Activated CD4-positive, alpha-beta memory T cell treated with anti-CD3 and anti-CD28 coated beads for 36 hours (primary cell): ENCODE results near the gene PURA. TPM values are rescaled to one million over a fixed set of nuclear protein-coding genes. Genes with fewer than 3 reads are reported as not detected.
A peak's percentile ranks its signal among the peaks of the same experiment; 100 is the strongest.

Source experiments
- CTCF ChIA-PET: fragments of 350-600 bp; sonication (Branson Sonifier 250); formaldehyde crosslinking; loops from one replicate; lab custom pipeline; 2021; ENCODE audit warnings: antibody characterized with exemption, inconsistent platforms; lab: Charles Lee
- POLR2A ChIA-PET: fragments of 350-600 bp; sonication (Branson Sonifier 250); formaldehyde crosslinking; loops from one replicate; lab custom pipeline; 2021; ENCODE audit warnings: antibody characterized with exemption; lab: Charles Lee
- DNase-seq: peaks from one replicate; pipeline ENCODE4 v3.0.0-alpha.2; 2020
- H3K27ac Mint-ChIP-seq: one replicate; pipeline ENCODE4 v1.8.0; 2021; ENCODE audit warnings: mixed read lengths
- H3K27me3 Mint-ChIP-seq: one replicate; pipeline ENCODE4 v1.8.0; 2021; ENCODE audit warnings: mixed read lengths
- H3K36me3 Mint-ChIP-seq: one replicate; pipeline ENCODE4 v1.8.0; 2021; ENCODE audit warnings: mixed read lengths
- H3K4me1 Mint-ChIP-seq: one replicate; pipeline ENCODE4 v1.8.0; 2021; ENCODE audit warnings: low read depth, mixed read lengths
- H3K4me3 Mint-ChIP-seq: one replicate; pipeline ENCODE4 v1.8.0; 2021; ENCODE audit warnings: mild to moderate bottlenecking, mixed read lengths
- H3K9me3 Mint-ChIP-seq: one replicate; pipeline ENCODE4 v1.8.0; 2021; ENCODE audit warnings: mixed read lengths
- intact Hi-C: fragments of 100-400 bp; cut with micrococcal nuclease; formaldehyde crosslinking; loops from one replicate; pipeline ENCODE4 v1.15.1; 2023
- total RNA-seq, 2 experiments: library from RNA; stranded (reverse); gene quantifications; one replicate each; pipeline ENCODE4 v1.2.3, GENCODE V29; 2021

Gene PURA
- total RNA-seq, 2 experiments from 2014 or later, result 12.0 to 12.3 TPM

DNA sequence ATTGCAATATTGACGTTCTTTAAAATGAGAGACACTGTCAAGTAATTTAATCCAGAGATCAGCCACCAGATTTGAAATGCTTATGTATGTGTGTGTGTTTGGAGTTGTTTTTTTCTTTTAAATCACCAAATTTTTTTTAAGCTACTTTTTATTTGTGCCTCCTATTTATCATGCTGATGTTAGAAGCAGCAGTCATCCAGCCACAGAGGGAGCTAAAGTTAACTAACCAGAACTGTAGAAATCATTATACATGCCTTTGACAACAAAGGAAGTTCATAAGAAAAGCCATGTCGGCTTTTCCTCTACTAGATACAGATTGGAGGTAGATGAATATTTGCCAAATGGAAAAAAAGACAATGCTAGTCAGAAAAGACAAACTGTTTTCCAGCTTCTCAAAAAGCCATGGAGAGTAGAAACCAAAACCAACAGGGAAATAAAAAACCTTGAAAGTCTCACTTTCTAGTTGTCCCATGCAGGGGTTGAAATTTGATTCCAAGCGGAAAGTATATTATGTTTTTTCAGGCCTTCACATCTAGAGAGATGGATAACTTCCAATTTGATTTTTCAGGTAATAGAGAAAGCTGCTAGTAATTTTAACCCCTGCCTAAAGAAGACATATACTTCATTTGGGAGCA, 4.5 kb downstream of the PURA start:
- no peak for DNase-seq
- CTCF ChIA-PET, result interaction anchor here (0.5 to 8.1 kb wide), 4 partner anchors 9 to 927 kb away, joined by 3 to 112 read pairs (median 4); no protein-coding TSS in a partner anchor
- intact Hi-C loops, result no loop called here
- H3K27me3 Mint-ChIP-seq, result no peaks in the 10 kb centered on the region
- H3K4me1 Mint-ChIP-seq, result peaks cover 50% of the 10 kb centered on the region
- POLR2A ChIA-PET, result no interaction called here
- no peak overlapping the region for H3K27ac Mint-ChIP-seq
- H3K9me3 Mint-ChIP-seq, result no peaks in the 10 kb centered on the region
- no peak overlapping the region for H3K4me3 Mint-ChIP-seq
- H3K36me3 Mint-ChIP-seq, result peaks cover 5% of the 10 kb centered on the region

- intact Hi-C loops, result no loop called here
These were observed 11.7 kb downstream of the PURA start, which contains the start of gene IGIP for GRCh38 chr5:140125637-140126036. IGIP (plus strand) TSS chr5:140125937; CDS start chr5:140128477, 2,540 bp downstream.

GRCh38 chr5:140126315-140127012, 12.6 kb downstream of the PURA start:
- POLR2A ChIA-PET, result no interaction called here
- no peak overlapping the region for H3K27ac Mint-ChIP-seq
- DNase-seq, result no peak
- peaks cover 37% of the 10 kb centered on the region for H3K4me1 Mint-ChIP-seq
- no peaks in the 10 kb centered on the region for H3K27me3 Mint-ChIP-seq
- H3K36me3 Mint-ChIP-seq, result no peaks in the 10 kb centered on the region
- no peaks in the 10 kb centered on the region for H3K9me3 Mint-ChIP-seq
- intact Hi-C loops, result no loop called here
- CTCF ChIA-PET, result interaction anchor here (1.0 to 2.5 kb wide), 2 partner anchors 18 to 53 kb away, joined by 4 to 11 read pairs; no protein-coding TSS in a partner anchor
- H3K4me3 Mint-ChIP-seq, result no peak overlapping the region

More at GRCh38 chr5:140125637-140126036, 11.7 kb downstream of the PURA start, which contains the start of gene IGIP:
- Mint-ChIP-seq H3K27ac (no peak within 1 kb of the TSS), H3K4me3 (no peak within 1 kb of the TSS), H3K4me1 (peaks cover 30% of the 10 kb centered on the region), H3K9me3 (no peaks in the 10 kb centered on the region), H3K27me3 (no peaks in the 10 kb centered on the region), H3K36me3 (no peaks in the 10 kb centered on the region)
- ChIA-PET POLR2A (no interaction called here), CTCF (no interaction called here)
- DNase-seq, result no peak

GRCh38 chr5:140128376-140128775, 14.5 kb downstream of the PURA start:
- Mint-ChIP-seq H3K27me3 (no peaks in the 10 kb centered on the region), H3K27ac (no peak overlapping the region), H3K4me3 (no peak overlapping the region), H3K36me3 (no peaks in the 10 kb centered on the region), H3K9me3 (no peaks in the 10 kb centered on the region), H3K4me1 (peaks cover 37% of the 10 kb centered on the region)
- no peak for DNase-seq
- ChIA-PET POLR2A (no interaction called here), CTCF (interaction anchor here (2.5 kb wide), 1 partner anchor 16 kb away, joined by 11 read pairs; no protein-coding TSS in a partner anchor)
- intact Hi-C loops, result no loop called here

DNA sequence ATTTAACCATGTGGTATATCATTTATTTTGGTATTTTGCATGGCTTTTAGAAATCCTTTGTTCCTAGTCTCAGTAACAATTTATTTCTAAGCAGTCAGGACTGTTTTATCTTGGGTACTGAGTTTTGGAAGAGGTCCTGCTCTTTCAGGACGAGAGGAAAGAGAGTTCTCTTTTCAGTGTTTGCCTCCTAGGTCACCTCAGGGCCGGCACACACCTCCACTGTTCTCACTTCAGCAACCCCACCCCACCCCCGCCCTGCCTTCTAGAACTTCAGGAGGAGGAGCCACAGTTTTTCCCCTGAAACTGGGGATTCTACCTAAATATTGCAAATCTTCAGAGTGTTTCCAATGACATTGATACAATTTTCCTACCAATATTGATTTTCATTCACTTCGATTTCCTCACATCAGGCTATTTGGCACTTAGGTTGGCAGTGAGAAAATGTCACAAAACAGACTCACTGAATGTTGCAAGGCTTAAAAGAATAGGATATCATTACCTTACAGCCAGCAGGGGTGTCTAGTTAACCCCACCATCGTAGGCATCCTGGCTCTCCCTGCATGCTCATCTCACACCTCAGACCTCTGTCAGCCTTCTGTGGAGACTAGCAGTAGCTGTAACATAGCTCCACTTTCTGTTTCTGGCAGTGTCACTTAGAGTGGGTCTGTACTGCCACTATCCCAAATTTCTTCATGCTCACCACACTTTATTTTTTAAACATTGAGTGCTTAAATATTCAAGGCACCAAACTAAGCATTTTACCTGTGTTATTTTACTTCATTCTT, 17.2 kb downstream of the PURA start:
- CTCF ChIA-PET, result interaction anchor here (1.4 to 7.1 kb wide), 4 partner anchors 10 to 58 kb away, joined by 3 to 66 read pairs (median 9); no protein-coding TSS in a partner anchor
- POLR2A ChIA-PET, result interaction anchor here (0.7 to 1.1 kb wide), 3 partner anchors 10 to 15 kb away, joined by 3 read pairs; no protein-coding TSS in a partner anchor
- no peak overlapping the region for H3K4me3 Mint-ChIP-seq
- no peak overlapping the region for H3K27ac Mint-ChIP-seq
- peaks cover 35% of the 10 kb centered on the region for H3K4me1 Mint-ChIP-seq
- H3K27me3 Mint-ChIP-seq, result no peaks in the 10 kb centered on the region
- no peaks in the 10 kb centered on the region for H3K9me3 Mint-ChIP-seq
- no peak for DNase-seq
- H3K36me3 Mint-ChIP-seq, result no peaks in the 10 kb centered on the region
- intact Hi-C loops, result no loop called here

DNA sequence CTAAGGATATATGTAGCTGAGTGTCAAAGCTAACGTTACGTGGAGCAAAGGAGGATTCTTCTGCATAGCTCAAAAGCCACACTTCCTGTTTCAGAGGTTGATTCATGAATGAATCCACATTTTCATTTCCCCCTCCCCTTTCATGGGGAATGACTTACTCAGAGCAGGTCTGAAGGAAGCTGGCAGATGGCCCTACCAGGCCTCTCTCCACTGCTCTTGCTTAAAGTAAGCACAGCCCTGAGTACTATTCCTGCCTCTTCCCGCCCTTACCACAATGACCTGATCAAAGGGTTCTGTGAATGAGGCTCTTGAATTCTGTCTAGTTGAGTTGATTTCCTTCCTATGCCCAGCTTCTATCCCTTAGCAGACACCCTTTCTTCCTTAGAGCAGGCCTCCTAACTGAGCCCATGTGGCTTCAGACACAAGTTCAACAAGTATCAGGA, 18.1 kb downstream of the PURA start:
- DNase-seq, result peak; percentile 38
- no peak overlapping the region for H3K27ac Mint-ChIP-seq
- H3K27me3 Mint-ChIP-seq, result no peaks in the 10 kb centered on the region
- intact Hi-C loops, result loop anchor here (2.0 kb wide), 1 partner anchor 15 kb away; no protein-coding TSS in a partner anchor
- no peaks in the 10 kb centered on the region for H3K36me3 Mint-ChIP-seq
- H3K4me1 Mint-ChIP-seq, result peaks cover 35% of the 10 kb centered on the region
- no peaks in the 10 kb centered on the region for H3K9me3 Mint-ChIP-seq
- no peak overlapping the region for H3K4me3 Mint-ChIP-seq
- ChIA-PET POLR2A (interaction anchor here (0.7 to 1.1 kb wide), 3 partner anchors 11 to 14 kb away, joined by 3 read pairs; no protein-coding TSS in a partner anchor), CTCF (interaction anchor here (1.4 to 7.1 kb wide), 4 partner anchors 11 to 59 kb away, joined by 3 to 66 read pairs (median 9); no protein-coding TSS in a partner anchor)

DNA sequence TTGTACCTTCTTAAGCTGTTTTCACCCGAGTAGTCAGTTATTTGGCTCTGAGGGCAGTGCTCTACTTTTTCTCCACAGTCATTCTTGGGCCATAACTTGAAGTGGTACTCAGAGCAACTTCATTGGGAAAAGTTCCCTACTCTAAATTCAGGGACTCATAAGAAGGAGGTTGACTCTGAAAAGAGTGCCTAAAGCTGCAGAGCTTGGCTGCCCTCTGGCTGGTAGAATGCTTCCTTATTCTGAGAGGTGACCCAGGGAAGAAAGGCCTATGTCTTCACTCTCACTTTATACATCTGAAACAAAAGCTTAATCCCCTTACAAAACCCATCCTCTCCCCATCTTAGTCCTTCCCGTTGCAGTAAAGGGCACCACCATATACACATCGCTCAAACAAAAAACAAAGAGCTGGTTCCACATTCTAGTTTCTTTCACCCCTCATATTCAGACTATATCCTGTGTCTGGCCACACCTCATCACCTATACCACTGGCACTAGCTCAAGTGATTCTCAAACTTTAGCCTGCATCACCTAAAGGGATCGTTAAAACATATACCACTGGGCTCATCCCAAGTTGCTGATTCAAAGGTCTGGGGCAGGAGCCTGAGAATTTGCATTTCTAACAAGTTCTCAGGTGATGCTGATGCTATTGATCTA, 19.7 kb downstream of the PURA start:
- no peak for DNase-seq
- Mint-ChIP-seq H3K9me3 (no peaks in the 10 kb centered on the region), H3K27ac (no peak overlapping the region), H3K4me3 (no peak overlapping the region), H3K27me3 (no peaks in the 10 kb centered on the region), H3K36me3 (no peaks in the 10 kb centered on the region), H3K4me1 (peaks cover 35% of the 10 kb centered on the region)
- intact Hi-C loops, result loop anchor here (2.0 kb wide), 1 partner anchor 17 kb away; no protein-coding TSS in a partner anchor
- ChIA-PET CTCF (interaction anchor here (0.6 to 7.1 kb wide), 7 partner anchors 11 to 346 kb away, joined by 3 to 66 read pairs (median 3); no protein-coding TSS in a partner anchor), POLR2A (interaction anchor here (0.8 kb wide), 1 partner anchor 17 kb away, joined by 3 read pairs; no protein-coding TSS in a partner anchor)

DNA sequence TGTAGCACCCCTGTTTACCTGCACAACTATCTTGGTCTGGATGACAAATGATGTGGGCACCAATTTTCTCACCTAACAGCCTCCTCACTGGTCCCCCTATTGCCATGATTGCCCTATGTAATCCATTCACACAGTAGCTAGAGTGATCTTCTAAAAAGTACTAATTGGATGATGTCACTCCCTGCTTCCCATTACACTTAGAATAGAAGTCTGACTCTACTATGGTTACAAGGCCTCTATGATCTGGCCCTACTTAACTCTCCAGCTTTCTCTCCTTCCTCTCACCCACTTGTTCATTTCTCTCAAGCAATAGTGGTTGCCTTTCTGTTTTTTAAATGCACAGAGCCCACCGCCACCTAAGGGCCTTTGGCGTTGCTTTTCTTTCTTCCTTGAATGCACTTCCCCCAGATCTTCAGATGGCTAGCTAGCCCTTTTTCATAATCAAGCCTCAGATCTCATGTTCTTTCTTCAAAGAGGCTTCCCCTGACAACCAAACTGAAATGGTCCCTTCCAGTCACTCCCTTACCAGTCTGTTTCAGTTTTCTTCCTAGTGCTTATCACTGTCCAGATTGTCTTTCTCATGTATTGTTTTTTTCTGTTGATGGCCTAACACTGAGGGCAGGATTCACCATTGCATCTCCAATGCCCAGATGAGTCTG, 20.5 kb downstream of the PURA start:
- no peak overlapping the region for H3K4me3 Mint-ChIP-seq
- intact Hi-C loops, result no loop called here
- H3K27me3 Mint-ChIP-seq, result no peaks in the 10 kb centered on the region
- no peak overlapping the region for H3K27ac Mint-ChIP-seq
- no peak for DNase-seq
- H3K36me3 Mint-ChIP-seq, result no peaks in the 10 kb centered on the region
- H3K9me3 Mint-ChIP-seq, result no peaks in the 10 kb centered on the region
- CTCF ChIA-PET, result interaction anchor here (0.7 to 7.1 kb wide), 6 partner anchors 10 to 347 kb away, joined by 3 to 66 read pairs (median 4); no protein-coding TSS in a partner anchor
- H3K4me1 Mint-ChIP-seq, result peaks cover 35% of the 10 kb centered on the region
- POLR2A ChIA-PET, result interaction anchor here (0.8 kb wide), 1 partner anchor 17 kb away, joined by 3 read pairs; no protein-coding TSS in a partner anchor

DNA sequence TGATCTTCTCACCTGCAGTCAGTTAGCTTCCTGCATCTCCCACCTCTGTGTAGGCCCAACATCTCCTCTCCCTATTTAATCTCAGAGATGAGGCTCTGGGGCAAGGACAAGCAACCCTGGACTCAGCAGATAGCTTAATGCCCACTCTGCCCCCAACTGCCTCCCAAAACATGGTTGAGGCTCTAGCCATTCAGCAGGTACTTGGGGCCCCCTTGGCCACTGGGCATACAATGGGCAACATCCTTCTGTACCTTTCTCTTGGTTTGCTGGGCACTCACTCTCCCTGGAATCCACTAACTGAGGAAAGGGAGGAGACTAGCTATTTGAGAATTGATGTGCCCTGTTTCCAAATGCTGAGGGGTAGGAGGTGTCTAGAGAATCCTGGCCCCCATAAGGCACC, 21.2 kb downstream of the PURA start:
- H3K27ac Mint-ChIP-seq, result no peak overlapping the region
- H3K9me3 Mint-ChIP-seq, result no peaks in the 10 kb centered on the region
- intact Hi-C loops, result no loop called here
- H3K4me3 Mint-ChIP-seq, result no peak overlapping the region
- no peak for DNase-seq
- ChIA-PET CTCF (interaction anchor here (0.5 to 7.1 kb wide), 6 partner anchors 9 to 348 kb away, joined by 3 to 66 read pairs (median 4); no protein-coding TSS in a partner anchor), POLR2A (no interaction called here)
- no peaks in the 10 kb centered on the region for H3K36me3 Mint-ChIP-seq
- peaks cover 32% of the 10 kb centered on the region for H3K4me1 Mint-ChIP-seq
- no peaks in the 10 kb centered on the region for H3K27me3 Mint-ChIP-seq

DNA sequence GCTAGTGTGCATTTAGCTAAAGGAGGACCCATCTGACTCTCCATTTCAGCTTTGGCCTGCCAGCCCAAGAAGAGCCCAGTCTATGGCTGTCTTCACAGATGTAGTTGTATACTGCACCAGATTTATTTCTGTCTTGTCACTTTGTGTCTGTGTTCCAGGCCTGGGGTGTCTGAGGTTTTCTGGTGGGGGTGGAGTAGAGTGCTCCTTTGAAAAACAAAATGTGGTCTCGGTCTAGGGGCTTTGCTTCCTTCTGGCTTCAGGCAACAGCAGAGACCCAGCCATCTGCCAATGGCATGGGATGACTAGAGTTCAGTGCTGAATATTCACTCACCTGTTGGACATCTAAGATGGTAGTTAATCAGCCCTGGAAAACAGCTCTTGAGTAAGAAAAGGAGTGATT, 22.7 kb downstream of the PURA start:
- CTCF ChIA-PET, result interaction anchor here (1.9 to 7.1 kb wide), 2 partner anchors 8 to 64 kb away, joined by 6 to 66 read pairs; no protein-coding TSS in a partner anchor
- no peak overlapping the region for H3K27ac Mint-ChIP-seq
- no peaks in the 10 kb centered on the region for H3K27me3 Mint-ChIP-seq
- H3K9me3 Mint-ChIP-seq, result no peaks in the 10 kb centered on the region
- DNase-seq, result no peak
- POLR2A ChIA-PET, result no interaction called here
- no peaks in the 10 kb centered on the region for H3K36me3 Mint-ChIP-seq
- peaks cover 19% of the 10 kb centered on the region for H3K4me1 Mint-ChIP-seq
- H3K4me3 Mint-ChIP-seq, result no peak overlapping the region
- intact Hi-C loops, result no loop called here
